ENCODE measurements around the gene HOXB8. TPM values are rescaled to one million over a fixed set of nuclear protein-coding genes. Genes with fewer than 3 reads are reported as not detected.

HOXB8 gene
- total RNA-seq, 1 donor from 2014 or later = 2.3 TPM

GRCh38 chr17:48611213-48611612, 3.9 kb downstream of the HOXB8 start:
- no peak for DNase-seq (ENCODE audit: low spot score)

- DNase-seq (ENCODE audit: low spot score) = no peak
Observed at GRCh38 chr17:48610282-48611211, 4.5 kb downstream of the HOXB8 start, which contains the start of gene HOXB7. HOXB7 (minus strand) TSS chr17:48611017; CDS start chr17:48610918, 99 bp downstream.

- no peak for DNase-seq (ENCODE audit: low spot score)
Observed at GRCh38 chr17:48609759-48610281, 5.3 kb downstream of the HOXB8 start.

GRCh38 chr17:48609033-48609432, 6.1 kb downstream of the HOXB8 start:
- no peak for DNase-seq (ENCODE audit: low spot score)

GRCh38 chr17:48608494-48608834, 6.6 kb downstream of the HOXB8 start:
- no peak for DNase-seq (ENCODE audit: low spot score)

- no peak for DNase-seq (ENCODE audit: low spot score)
Observed at GRCh38 chr17:48606892-48607614, 8.0 kb downstream of the HOXB8 start.

GRCh38 chr17:48605991-48606891, 8.9 kb downstream of the HOXB8 start:
- no peak for DNase-seq (ENCODE audit: low spot score)

- DNase-seq (ENCODE audit: low spot score) = no peak
Observed at GRCh38 chr17:48605409-48605919, 9.6 kb downstream of the HOXB8 start.

GRCh38 chr17:48604770-48605329, 10.2 kb downstream of the HOXB8 start, which contains the start of gene HOXB6:
HOXB6 (minus strand) TSS chr17:48604986; CDS start chr17:48598150, 6,836 bp downstream.
- DNase-seq (ENCODE audit: low spot score) = no peak

- DNase-seq (ENCODE audit: low spot score) = peak; percentile 89
Observed at GRCh38 chr17:48603959-48604769, 10.9 kb downstream of the HOXB8 start.

- no peak for DNase-seq (ENCODE audit: low spot score)
Observed at GRCh38 chr17:48601539-48602425, 13.3 kb downstream of the HOXB8 start.

GRCh38 chr17:48601207-48601538, 13.9 kb downstream of the HOXB8 start:
- no peak for DNase-seq (ENCODE audit: low spot score)

GRCh38 chr17:48600244-48601098, 14.6 kb downstream of the HOXB8 start:
- no peak for DNase-seq (ENCODE audit: low spot score)

GRCh38 chr17:48599354-48599753, 15.7 kb downstream of the HOXB8 start:
- DNase-seq (ENCODE audit: low spot score) = no peak

GRCh38 chr17:48598736-48599135, 16.4 kb downstream of the HOXB8 start:
- no peak for DNase-seq (ENCODE audit: low spot score)

GRCh38 chr17:48597778-48598631, 17.1 kb downstream of the HOXB8 start:
- peak; percentile 90 for DNase-seq (ENCODE audit: low spot score)

- DNase-seq (ENCODE audit: low spot score) = no peak
Observed at GRCh38 chr17:48597528-48597777, 17.6 kb downstream of the HOXB8 start.

All from mesenteric fat pad (tissue), 1 donor.